NCI-H748 (cell line): ENCODE data around the gene FOXD2.

Experiments
- DNase-seq: peaks from one replicate; lab custom pipeline; 2025; ENCODE audit not compliant: unreplicated experiment; lab: John Stamatoyannopoulos, UW

Gene FOXD2

DNA sequence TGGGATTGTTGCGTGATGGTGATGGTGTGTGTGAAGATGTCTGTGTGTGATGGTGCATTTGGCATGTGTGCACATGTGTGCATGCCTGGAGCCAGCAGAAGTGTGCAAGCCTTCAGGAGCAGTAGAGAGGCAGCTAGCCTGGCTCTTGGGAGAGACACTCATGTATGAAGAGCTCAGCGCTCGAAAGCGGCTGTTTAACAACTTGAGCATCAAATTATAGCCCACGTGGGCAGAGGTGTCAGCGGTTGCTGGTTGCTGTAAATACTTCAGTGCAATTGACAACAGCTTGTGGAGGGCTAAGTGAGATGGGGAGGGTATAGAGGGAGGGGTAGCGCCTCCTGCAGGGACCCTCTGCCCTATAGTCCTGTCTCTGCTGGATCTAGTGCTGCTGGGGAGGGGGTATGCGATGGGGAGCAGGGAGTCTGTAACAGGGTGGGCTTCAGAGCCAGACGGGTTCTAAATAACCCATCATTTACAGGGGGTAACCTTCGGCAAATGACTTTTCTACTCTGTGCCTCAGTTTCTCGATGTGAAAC is 21.5 kb downstream of the FOXD2 start:
- peak; percentile 70 for DNase-seq

DNA sequence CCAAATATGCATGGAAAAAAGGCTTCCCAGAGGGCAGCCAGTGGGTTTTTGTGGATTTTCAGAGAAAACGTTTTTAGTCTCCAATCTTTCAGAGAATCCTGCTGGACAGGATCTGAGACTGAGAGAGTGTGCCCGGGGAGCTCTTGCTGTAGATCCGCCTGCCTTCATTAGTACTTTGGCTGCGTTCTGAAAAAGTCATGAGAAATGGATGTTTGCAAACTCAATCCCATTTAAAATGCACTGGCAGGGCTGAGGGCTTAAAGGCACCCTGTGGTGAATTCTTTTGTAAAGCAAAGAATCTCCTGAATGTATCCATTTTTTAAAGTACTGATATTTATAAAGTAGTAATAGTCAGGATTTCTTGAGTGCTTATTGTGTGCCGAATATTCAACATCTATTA is 22.2 kb downstream of the FOXD2 start:
- DNase-seq: no peak

DNA sequence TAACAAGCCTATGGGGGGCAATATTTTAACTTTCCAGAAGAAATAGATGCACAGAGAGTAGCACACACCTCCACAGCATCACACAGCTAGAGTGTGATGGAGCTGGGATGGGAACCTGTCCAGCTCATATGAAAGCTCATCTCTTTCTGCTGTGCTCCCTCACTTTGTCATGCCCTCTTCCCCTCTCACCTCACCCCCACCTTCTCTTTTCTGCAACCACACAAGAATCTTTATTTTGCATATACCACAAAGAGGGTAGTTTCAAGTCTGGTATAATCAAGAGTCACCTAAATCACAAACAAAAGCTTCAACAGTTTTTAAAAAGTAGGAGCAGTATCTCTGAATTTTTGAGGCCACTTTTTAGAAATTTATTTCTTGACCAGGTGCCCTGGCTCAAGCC is 22.6 kb downstream of the FOXD2 start:
- DNase-seq: no peak

DNA sequence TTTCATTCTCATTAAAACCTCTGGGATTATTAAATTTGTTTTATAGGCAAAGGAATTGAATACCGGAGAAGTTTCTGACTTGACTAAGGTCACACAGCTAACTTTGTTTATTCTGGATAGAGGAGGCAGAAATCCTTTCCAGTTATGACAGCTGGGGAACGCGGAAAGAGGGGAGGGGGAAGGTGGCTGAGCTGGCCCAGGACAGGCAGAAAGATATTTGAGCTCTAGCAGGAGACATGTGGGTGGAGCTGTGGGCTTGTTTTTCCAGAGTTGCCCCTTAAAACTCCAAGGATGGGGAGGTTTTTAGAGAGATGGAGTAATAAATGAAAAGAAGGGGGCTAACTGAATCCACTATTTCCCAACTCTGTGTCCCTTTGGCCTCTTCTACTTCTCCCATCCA is 27.8 kb downstream of the FOXD2 start:
- DNase-seq: no peak

DNA sequence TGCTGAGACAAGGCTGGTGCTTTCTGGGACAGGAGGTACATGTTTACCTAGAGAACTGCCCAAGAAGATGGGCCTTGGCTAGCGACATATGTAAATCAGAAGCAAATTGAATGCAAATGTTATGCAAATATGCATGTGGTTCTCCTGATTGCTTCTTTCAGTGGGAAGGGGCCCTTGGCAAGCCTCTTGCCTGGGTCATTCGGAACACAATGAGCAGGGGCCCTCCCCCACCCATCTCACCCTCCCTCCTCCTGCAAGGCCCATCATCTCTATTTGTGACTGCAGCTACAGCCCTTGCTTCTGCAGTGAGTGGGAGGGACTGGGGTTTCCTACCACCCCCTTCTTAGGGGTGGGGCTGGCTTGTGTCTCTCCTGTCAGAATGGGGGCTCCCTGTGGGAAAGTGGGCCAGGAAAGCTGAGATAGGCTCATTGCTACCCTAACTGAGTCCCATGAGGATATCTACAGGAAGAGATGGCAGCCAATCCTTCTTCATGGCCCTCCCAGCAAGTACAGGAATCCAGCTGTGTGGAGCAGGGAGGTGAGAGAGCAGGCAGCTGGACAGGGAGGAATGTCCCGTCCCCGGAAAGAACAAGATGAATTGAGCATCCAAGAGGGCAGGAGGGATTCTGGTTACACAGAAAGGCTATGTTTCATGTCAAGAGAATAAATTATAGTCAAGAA is 31.0 kb downstream of the FOXD2 start:
- no peak for DNase-seq

DNA sequence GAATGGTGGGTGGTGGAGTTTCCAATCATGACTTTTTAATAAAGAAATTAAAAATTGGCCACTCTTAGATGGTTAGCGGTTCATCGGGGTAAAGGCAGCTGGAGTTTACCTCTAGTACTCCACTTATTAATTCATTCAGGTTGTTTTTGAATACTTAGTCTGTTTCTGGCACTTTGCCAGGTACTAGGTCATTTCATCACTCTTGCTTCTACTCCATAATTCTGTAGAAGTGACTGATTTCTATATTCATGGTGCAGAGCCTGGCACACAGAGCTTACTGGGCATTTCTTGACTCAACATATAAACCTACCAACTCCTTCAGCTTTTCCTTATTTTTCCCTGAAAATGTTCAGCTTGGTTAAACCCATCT is 31.5 kb downstream of the FOXD2 start:
- DNase-seq: peak; percentile 11

DNA sequence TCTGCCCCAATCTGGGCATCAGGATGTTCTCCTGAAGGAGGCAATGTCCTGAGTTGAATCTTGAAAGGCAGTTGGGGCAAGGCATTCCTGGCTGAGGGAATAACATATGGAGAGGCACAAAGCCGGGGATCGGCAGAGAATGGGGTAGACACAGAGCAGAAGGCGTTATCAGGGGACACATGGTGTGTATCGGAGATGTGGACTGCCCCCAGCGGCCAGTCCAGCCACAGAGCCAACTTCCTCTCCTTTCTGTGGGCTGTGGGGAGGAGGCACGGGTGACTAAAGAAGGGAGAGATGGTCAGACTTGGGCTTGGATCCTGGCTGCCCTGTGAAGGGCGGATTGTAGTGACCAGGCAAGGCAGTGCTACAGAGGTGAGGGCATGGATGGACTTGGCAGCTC is 32.1 kb downstream of the FOXD2 start:
- DNase-seq: no peak

DNA sequence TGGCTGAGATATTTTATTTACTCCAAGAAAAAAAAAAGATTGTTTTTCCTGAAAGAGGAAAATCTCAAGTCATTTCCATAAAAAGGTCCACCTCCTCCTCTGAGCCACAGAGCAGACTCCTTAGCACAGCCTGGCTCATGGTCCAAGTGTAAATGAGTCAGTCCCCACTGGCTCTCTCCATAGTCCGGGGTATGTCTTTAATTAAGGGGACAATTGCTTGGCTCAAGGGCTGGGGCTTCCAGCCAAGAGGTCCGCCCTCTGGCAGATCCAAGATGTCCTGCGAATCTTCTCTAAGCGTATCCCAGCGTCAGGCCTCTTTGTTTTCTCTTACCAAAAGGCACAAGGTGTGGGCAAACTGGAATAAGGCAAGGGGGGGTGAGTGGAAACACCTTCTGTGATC is 33.3 kb downstream of the FOXD2 start:
- no peak for DNase-seq

DNA sequence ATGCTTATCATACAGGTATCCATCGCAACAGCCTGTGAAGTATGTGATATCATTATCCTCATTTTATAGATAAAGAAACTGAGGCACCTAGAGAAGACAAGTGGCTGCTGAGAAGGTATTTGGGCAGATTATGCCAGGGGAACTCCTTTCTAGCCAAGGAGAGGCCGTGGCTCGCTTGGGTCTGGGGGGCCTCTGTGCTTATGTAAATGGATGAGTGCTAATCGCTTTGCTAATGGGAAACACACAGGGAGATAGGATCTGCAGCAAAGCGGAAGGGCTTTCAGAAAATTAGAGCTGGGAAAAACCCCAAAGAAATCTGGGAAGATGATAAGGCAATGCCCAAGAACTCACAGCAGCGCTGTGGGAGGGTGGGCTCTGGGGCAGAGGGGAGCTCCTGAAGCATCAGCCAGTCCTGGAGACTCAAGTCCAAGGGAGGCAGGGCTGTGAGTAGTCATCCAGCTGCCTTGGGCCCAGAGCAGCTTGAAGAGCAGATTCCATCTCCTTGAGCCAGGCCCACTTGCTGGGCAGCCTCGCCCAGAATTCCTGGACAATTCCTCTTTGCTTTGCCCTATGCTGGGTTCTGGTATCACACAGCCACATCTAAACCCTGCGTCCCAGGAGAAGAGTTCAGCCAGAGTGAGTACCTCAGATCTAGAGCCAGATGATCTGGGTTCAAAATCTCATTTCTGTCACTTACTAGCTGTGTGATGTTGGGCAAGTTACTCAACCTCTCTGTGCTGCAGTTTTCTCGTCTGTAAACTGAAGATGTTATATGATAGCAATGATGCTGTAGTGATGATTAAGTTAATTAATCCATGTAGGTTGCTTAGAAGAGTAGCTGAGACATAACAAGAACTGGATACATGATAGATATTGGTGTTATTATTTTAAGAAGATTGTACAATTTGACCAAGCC is 36.7 kb downstream of the FOXD2 start:
- DNase-seq: no peak

DNA sequence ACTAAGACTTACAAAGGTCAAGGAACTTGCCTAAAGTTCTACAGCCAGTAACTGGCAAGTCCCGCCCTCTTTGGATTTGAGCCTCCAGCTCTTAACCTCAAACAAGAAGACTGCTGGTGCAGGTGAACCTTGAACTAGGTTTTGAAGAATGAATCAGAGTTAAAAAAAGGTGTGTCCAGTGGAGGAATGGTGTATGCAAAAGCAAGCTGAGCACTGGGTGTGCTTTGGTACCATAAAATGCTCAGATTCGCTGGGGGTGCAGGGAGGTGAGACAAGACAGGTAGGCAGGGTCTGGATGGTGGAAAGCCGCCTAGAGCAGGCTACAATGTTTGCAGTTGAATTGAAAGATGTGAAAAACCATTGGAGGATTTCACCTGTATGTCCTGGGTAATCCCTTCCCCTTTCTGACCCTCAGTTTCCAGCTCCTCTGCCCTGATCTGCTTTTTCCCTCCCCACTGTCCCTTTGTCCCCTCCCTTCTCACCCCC is 39.8 kb downstream of the FOXD2 start:
- DNase-seq: no peak

DNA sequence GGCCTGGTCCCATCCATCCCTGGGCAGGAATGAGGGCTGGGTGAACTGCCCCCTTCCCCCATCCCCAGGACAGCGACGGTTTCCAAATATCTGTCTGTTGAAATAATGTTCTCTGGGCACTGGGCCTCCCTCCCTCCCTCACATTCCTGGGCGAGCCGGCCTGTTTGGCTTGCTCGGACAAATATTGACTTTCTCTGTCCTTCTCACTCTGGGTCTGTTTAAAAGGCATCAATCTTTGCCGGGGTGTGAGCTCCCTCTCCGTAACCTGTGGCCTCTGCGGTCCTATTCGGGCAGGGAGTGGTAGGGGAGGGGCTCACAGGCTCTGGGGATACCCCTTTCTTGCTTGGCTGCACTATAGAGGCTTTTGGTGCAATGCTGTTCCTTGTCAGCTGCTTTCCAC is 40.2 kb downstream of the FOXD2 start:
- peak; percentile 24 for DNase-seq

DNA sequence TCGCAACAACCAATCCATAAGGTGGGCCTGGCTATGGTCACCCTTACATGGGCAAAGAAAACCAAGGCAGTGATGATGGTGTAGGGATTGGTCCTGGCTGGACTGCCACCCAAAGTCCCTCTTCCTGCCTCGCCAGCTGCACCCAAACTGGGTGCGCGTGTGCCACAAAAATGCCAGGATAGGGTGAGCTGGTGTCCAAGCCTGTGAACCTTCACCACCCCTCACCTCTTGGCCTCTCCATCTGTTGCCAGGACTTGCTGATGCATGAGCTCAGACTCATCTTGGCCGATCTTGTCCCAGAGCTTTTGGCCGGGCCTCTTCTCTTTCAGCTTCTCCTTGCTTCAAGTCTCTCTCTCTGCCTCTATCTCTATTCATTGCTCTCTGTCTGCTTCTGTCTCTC is 41.8 kb downstream of the FOXD2 start:
- no peak for DNase-seq

DNA sequence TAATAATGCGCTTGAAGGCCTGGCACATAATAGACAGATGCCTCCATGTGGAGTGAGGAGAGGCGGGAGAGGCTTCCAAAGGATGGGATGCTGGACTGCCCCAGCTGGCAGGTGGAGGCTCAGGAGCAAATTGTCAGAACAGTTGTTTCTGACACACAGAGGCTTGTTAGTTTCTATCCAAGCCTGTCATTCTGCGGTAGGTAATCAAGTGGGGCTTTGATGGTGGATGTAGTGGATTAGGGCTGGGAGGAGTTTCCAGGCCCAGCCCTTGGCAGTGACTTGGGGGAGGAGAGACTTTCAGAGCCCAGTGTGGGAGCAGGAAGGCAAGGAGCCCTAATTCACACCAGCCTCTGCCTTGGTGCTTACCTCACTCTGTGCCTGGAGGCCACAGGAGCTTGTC is 44.1 kb downstream of the FOXD2 start:
- DNase-seq: no peak

DNA sequence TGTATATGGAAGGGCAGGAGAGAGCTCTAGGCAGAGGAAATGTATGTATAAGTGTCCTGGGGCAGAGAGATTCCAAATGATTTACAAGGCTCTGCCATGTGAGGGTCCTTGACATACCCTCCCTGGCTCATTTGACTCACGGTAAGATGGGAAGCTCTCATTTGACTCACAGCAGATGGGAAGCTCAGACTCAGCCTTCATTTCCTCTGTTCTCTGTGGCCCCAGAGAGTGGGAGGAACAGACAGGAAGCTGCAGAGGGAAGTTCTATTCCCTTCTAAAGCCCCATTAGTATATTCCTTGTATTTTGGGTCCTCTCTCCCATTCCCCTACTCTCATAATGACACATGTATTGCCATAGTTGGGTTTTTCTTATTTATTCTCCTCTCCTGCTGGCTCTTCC is 44.9 kb downstream of the FOXD2 start:
- no peak for DNase-seq

DNA sequence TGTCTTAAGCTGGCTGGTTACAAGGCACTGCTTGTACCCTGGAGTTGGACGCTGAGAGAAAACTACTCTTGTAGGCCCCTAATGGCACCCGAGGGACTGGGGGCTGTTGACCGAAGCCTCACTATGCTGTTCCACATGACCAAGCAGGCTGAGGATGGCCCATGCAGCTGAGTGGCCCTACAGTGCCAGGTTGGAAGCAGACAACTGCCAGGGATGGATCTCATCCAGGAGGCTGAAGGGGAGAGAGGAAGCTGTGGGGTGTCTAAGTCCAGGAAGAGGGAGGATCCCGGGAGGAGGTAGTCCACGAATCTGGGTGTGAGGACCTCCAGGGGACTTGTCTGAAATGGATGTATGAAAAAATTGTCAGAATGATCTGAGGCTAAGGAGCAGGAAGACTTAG is 45.8 kb downstream of the FOXD2 start:
- DNase-seq: no peak

DNA sequence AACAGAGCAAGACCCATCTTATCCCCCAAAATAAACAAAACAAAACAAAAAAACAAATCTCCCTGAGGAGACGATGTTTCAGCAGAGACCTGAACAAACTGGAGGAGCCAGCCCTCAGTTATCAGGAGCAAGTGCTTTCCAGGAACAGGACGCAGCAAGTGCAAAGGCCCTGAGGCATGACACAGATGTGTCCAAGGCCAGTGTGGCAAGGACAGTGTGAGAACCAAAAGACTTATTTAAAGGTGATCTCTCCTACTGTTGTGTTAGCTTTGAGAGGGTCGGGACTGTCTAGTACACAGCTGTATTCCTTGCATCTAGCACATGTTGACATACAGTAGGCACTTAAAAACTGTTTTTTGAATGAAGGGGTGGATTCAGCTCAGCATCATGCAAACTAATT is 48.0 kb downstream of the FOXD2 start:
- no peak for DNase-seq

DNA sequence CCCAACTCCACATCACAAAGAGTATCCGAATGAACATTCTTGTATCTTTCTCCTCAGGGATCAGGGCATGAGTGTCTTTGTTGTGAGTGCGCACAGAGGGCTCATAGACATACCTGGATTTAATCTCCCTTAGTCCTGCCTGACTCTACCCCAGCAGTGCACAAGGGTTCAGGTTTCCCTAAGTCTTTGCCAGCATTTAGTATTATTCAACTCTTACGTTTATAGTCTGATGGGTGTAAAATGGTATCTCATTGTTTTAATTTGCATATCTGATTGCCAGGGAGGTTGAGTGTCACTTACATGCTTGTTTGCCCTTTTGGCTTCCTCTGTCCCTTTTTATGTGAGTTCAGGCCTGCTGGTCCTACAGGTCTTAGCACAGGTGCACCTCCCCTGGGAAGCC is 49.5 kb downstream of the FOXD2 start:
- DNase-seq: no peak

DNA sequence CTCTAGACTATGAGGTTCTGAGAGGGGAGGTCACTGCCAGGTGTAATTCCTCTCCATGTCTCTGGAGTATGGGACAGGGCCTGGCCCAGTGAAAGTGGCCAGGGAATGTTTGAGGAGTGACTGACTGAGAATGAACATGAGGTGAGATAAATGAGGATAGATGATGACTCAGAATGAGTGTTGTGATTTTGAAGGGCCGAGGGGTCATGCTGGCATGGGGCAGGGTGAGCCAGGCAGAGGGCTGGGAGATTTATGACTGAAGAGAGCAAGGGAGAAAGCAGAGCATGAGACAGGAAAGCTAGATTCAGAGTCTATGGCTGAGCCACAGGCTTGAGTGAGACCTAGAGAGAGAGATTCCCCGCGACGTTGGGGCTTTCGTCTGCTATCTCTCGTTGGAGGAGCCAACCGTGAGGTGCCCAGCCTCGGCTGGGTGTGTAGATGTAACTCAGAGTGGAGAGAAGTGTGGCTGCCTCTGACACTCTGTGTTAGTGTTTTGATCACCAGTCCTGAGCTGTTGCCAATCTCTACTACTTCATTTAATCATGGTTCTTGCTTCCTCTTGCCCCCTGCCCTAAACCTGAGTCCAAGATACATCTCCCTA is 50.1 kb downstream of the FOXD2 start:
- DNase-seq: no peak
